ENCODE measurements around the gene REPIN1.

The REPIN1 gene

GRCh38 chr7:150368096-150368883 lies at the start of gene REPIN1:
Gene REPIN1 (plus strand): TSS chr7:150368822. CDS start chr7:150369712, 890 bp downstream.
- DNase-seq = peak; percentile 82

GRCh38 chr7:150321788-150322113 lies 46.9 kb upstream of the REPIN1 start:
- DNase-seq = no peak

- no peak for DNase-seq
Measured at GRCh38 chr7:150322114-150322832, 46.3 kb upstream of the REPIN1 start.

- no peak for DNase-seq
Measured at GRCh38 chr7:150322833-150323681, 45.6 kb upstream of the REPIN1 start, which contains the start of the genes ACTR3C and LRRC61. Gene ACTR3C (minus strand): TSS chr7:150323545. CDS start chr7:150295296, 28,249 bp downstream. Gene LRRC61 (plus strand): TSS chr7:150323355. CDS start chr7:150336862, 13,507 bp downstream.

GRCh38 chr7:150323682-150324372 lies 44.8 kb upstream of the REPIN1 start:
- no peak for DNase-seq

GRCh38 chr7:150324373-150324961 lies 44.2 kb upstream of the REPIN1 start:
- no peak for DNase-seq

GRCh38 chr7:150325110-150325611 lies 43.5 kb upstream of the REPIN1 start:
- DNase-seq = no peak

- DNase-seq = no peak
Measured at GRCh38 chr7:150325901-150326300, 42.7 kb upstream of the REPIN1 start.

GRCh38 chr7:150326657-150327268 lies 41.9 kb upstream of the REPIN1 start:
- no peak for DNase-seq

- DNase-seq = no peak
Measured at GRCh38 chr7:150327308-150327707, 41.3 kb upstream of the REPIN1 start.

- DNase-seq = no peak
Measured at GRCh38 chr7:150329331-150330120, 39.1 kb upstream of the REPIN1 start.

GRCh38 chr7:150330211-150330885 lies 38.3 kb upstream of the REPIN1 start:
- DNase-seq = no peak

- DNase-seq = no peak
Measured at GRCh38 chr7:150332852-150333635, 35.6 kb upstream of the REPIN1 start.

GRCh38 chr7:150333659-150334058 lies 35.0 kb upstream of the REPIN1 start:
- DNase-seq = no peak

- DNase-seq = no peak
Measured at GRCh38 chr7:150334108-150334507, 34.5 kb upstream of the REPIN1 start.

GRCh38 chr7:150335108-150335773 lies 33.4 kb upstream of the REPIN1 start:
- DNase-seq = no peak

GRCh38 chr7:150335774-150336112 lies 32.9 kb upstream of the REPIN1 start:
- no peak for DNase-seq

- DNase-seq = no peak
Measured at GRCh38 chr7:150336746-150337145, 31.9 kb upstream of the REPIN1 start.

GRCh38 chr7:150337179-150337578 lies 31.4 kb upstream of the REPIN1 start:
- DNase-seq = no peak
